GM23338 (cell line): ENCODE data around the gene HHATL.

ENCODE experiments used
- CREB1 ChIP-seq: fragments of 250-450 bp; sonication (Bioruptor Pico); IDR thresholded peaks from 2 replicates; pipeline ENCODE4 v1.5.0; 2020; ENCODE audit warnings: low read depth, mild to moderate bottlenecking, moderate library complexity
- CTCF ChIP-seq, 2 experiments: fragments of 200-600 bp in 1 of 2; sonication (generic) in 1 of 2; conservative IDR thresholded peaks; 2 replicates each; pipeline versions ENCODE4 v1.5.1 to v1.6.1; 2016 to 2017; ENCODE audit warnings: antibody characterized with exemption in 2 of 2, low read depth in 2 of 2, mild to moderate bottlenecking in 2 of 2, moderate library complexity in 1 of 2
- EZH2 ChIP-seq: fragments of 200-600 bp; sonication (generic); IDR thresholded peaks from one replicate; pipeline ENCODE4 v1.8.0; 2017; ENCODE audit warnings: antibody characterized with exemption, mild to moderate bottlenecking, low read depth; ENCODE audit not compliant: unreplicated experiment
- EZH2phosphoT487 ChIP-seq: fragments of 200-600 bp; sonication (generic); IDR thresholded peaks from one replicate; pipeline ENCODE4 v1.8.1; 2018; ENCODE audit warnings: antibody characterized with exemption; ENCODE audit not compliant: unreplicated experiment
- JUNB ChIP-seq: IDR thresholded peaks from one replicate; pipeline ENCODE4 v1.6.1; 2016; ENCODE audit warnings: antibody characterized with exemption; ENCODE audit not compliant: unreplicated experiment
- POLR2AphosphoS5 ChIP-seq: IDR thresholded peaks from 2 replicates; pipeline ENCODE4 v1.6.1; 2016; ENCODE audit warnings: antibody characterized with exemption, low read depth
- REST ChIP-seq: IDR thresholded peaks from one replicate; pipeline ENCODE4 v1.6.1; 2018; ENCODE audit warnings: antibody characterized with exemption; ENCODE audit not compliant: unreplicated experiment
- STAT1 ChIP-seq: IDR thresholded peaks from one replicate; pipeline ENCODE4 v1.6.1; 2016; ENCODE audit warnings: antibody characterized with exemption; ENCODE audit not compliant: unreplicated experiment
- TF ChIP-seq, protein P1 (sequence below): IDR thresholded peaks from 2 replicates; pipeline ENCODE4 v1.6.1; 2016; ENCODE audit warnings: antibody characterized with exemption

DNA sequence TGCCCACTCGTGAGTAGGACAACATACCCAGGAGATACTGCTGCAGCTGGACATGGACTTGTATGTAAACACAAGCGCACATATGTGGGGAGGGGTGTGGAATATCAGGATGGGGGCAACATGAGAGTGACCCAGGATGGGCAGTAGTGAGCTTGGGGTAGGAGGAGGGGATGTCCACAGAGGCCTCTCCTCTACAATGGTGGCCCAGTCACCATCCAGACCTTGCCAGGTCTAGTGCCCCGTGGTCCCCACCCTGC lies 49.4 kb downstream of the HHATL start:
- TF ChIP-seq JUNB (no peak), CTCF (conservative IDR thresholded peaks at IDR 0.05; ENCODE audit: low read depth in 2 of 2) (no peak), EZH2phosphoT487 (no peak), CREB1 (CRISPR knock-in tag) (no peak), POLR2AphosphoS5 (no peak), REST (no peak), EZH2 (no peak), STAT1 (no peak)
- TF ChIP-seq, protein P1, sequence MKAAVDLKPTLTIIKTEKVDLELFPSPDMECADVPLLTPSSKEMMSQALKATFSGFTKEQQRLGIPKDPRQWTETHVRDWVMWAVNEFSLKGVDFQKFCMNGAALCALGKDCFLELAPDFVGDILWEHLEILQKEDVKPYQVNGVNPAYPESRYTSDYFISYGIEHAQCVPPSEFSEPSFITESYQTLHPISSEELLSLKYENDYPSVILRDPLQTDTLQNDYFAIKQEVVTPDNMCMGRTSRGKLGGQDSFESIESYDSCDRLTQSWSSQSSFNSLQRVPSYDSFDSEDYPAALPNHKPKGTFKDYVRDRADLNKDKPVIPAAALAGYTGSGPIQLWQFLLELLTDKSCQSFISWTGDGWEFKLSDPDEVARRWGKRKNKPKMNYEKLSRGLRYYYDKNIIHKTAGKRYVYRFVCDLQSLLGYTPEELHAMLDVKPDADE: no peak
